GM13977 (cell line): Measurements from ENCODE around the gene FHIT.

Experiments used
- DNase-seq: peaks from one replicate; pipeline ENCODE4 v3.0.0; 2012; ENCODE audit warnings: low spot score
- in situ Hi-C: fragments of 300-500 bp; cut with MboI; formaldehyde crosslinking; loops from one replicate; pipeline ENCODE4 v1.12.0; 2022; ENCODE audit warnings: low sequenced_read_pairs, low pct_unique_long_range_greater_than_20kb, mixed read lengths, inconsistent platforms; ENCODE audit not compliant: unreplicated experiment
- TF ChIP-seq, protein P1 (sequence below): IDR thresholded peaks from 2 replicates; pipeline ENCODE4 v1.5.1; 2012; ENCODE audit warnings: mild to moderate bottlenecking, control low read depth; ENCODE audit not compliant: insufficient read depth; ENCODE audit errors: extremely low read depth, missing control alignments

The FHIT gene

DNA sequence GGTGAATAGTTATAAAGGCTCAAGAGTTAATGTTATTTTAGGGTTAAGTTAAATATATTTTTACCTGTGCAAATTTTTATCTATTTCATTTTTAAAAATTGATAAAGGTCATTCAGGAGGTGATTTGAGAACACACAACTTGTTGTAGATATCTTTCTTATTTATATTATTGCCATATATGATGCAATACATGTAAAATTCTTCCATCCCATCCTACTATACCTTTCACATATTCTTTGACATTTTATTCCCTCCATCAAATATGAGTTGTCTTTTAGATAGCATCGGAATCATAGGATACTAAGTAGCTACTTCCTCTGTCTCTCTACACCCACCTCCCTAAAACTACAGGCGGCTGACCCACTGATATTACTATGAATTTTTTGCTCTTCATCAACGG, 734.1 kb downstream of the FHIT start:
- TF ChIP-seq, protein P1, sequence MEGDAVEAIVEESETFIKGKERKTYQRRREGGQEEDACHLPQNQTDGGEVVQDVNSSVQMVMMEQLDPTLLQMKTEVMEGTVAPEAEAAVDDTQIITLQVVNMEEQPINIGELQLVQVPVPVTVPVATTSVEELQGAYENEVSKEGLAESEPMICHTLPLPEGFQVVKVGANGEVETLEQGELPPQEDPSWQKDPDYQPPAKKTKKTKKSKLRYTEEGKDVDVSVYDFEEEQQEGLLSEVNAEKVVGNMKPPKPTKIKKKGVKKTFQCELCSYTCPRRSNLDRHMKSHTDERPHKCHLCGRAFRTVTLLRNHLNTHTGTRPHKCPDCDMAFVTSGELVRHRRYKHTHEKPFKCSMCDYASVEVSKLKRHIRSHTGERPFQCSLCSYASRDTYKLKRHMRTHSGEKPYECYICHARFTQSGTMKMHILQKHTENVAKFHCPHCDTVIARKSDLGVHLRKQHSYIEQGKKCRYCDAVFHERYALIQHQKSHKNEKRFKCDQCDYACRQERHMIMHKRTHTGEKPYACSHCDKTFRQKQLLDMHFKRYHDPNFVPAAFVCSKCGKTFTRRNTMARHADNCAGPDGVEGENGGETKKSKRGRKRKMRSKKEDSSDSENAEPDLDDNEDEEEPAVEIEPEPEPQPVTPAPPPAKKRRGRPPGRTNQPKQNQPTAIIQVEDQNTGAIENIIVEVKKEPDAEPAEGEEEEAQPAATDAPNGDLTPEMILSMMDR = no peak
- in situ Hi-C loops = no loop called here
- no peak for DNase-seq

DNA sequence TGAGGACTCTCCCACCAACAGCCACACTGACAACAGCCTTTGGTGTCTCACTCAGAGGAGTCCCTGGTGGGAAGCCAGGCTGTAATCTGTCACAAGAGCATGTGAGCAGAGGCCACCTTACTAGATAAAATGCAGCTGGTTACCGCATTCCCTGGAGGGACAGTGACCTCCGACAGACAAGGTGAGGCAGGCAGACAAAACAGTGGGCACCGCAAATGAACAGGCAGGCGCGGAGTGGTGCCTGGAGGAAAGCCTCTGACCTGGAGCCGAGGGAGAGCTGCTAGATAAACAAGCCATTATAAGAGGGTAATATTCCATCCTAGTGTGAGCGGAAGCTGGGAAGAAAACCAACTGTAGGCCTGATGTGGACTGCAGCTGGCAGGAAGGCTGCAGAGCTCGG, 736.4 kb downstream of the FHIT start:
- DNase-seq = no peak
- in situ Hi-C loops = no loop called here
- TF ChIP-seq, protein P1 = no peak

DNA sequence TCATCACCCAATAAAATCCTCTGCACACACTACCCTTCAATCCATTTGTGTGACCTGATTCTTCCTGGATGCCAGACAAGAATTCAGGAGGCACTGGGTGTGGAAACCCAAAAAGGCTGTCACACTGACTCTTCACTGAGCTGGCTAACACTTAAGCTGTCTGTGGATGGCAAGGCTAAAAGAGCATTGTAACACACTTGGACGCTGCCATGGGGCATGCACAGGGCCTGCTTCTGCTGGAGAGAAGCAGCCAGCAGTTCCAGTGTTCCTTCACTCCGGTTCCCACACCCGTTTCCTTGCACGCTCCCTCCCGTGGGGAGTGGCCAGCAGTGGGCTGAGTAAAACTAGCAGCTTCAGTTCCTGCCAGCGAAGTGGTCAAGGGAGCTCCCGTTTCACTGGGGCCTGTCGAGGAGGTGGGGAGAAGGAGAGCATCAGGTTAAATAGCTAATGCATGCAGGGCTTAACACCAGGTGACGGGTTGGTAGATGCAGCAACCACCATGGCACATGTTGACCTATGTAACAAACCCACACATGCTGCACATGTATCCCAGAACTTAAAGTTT, 737.1 kb downstream of the FHIT start:
- TF ChIP-seq, protein P1 = no peak
- in situ Hi-C loops = no loop called here
- no peak for DNase-seq

DNA sequence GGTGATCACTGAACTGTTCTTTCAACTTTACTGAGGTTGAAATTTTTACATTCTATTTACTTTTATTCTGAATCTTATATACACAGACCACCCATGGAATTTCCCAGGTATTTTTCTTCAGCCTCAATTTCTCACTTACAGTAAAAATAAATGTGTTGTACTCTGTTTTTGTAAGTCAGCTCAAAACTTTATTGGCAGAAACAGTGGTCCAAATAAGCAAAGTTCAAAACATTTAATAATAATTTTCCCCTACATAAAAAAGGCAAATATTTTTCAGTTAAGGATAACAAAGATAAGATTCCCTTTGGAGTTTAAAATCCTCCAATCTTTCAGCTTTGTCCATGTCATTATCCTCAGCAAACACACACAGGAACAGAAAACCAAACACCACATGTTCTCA, 738.0 kb downstream of the FHIT start:
- in situ Hi-C loops = no loop called here
- no peak for DNase-seq
- TF ChIP-seq, protein P1 = no peak

GRCh38 chr3:60512506-60512905, 738.7 kb downstream of the FHIT start:
- in situ Hi-C loops = no loop called here
- DNase-seq = no peak
- TF ChIP-seq, protein P1 = no peak

- no peak for DNase-seq
- TF ChIP-seq, protein P1 = no peak
- in situ Hi-C loops = no loop called here
Observed at GRCh38 chr3:60509471-60509870, 741.8 kb downstream of the FHIT start.

- in situ Hi-C loops = no loop called here
- TF ChIP-seq, protein P1 = no peak
- peak; percentile 12 for DNase-seq
Observed at GRCh38 chr3:60504827-60505457, 746.3 kb downstream of the FHIT start.
